BLaER1 treated with 17β-estradiol and CSF1 and Interleukin-3, amounts not matched to agents 10 nM and 100 nM (cell line): ENCODE results near the gene MCOLN1.

ENCODE experiments used
- H3K27ac ChIP-seq, 11 experiments: shearing (Covaris generic); formaldehyde crosslinking; 2 replicates each; pipeline ENCODE4 v1.8.1; 2022
- H3K27me3 ChIP-seq, 11 experiments: shearing (Covaris generic); formaldehyde crosslinking; 2 replicates each; pipeline ENCODE4 v1.8.1; 2022
- H3K36me3 ChIP-seq, 11 experiments: shearing (Covaris generic); formaldehyde crosslinking; 2 replicates each; pipeline ENCODE4 v1.8.1; 2022
- H3K4me1 ChIP-seq, 10 experiments: shearing (Covaris generic); formaldehyde crosslinking; 2 replicates each; pipeline ENCODE4 v1.8.1; 2022
- H3K4me2 ChIP-seq, 11 experiments: shearing (Covaris generic); formaldehyde crosslinking; 2 replicates each; pipeline ENCODE4 v1.8.1; 2022
- H3K4me3 ChIP-seq, 10 experiments: shearing (Covaris generic); formaldehyde crosslinking; 2 replicates each; pipeline ENCODE4 v1.8.1; 2022
- H3K9ac ChIP-seq, 11 experiments: shearing (Covaris generic); formaldehyde crosslinking; 2 replicates each; pipeline ENCODE4 v1.8.1; 2022
- H3K9me3 ChIP-seq, 11 experiments: shearing (Covaris generic); formaldehyde crosslinking; replicated peaks in 1 of 11; 2 replicates each; pipeline ENCODE4 v1.8.1; 2022
- H4K20me1 ChIP-seq, 11 experiments: shearing (Covaris generic); formaldehyde crosslinking; 2 replicates each; pipeline ENCODE4 v1.8.1; 2022
- Cebpa-rat ChIP-seq, 11 experiments: shearing (Covaris generic); IDR thresholded peaks; 2 replicates each; pipeline ENCODE4 v1.8.1; 2022

Gene MCOLN1

DNA sequence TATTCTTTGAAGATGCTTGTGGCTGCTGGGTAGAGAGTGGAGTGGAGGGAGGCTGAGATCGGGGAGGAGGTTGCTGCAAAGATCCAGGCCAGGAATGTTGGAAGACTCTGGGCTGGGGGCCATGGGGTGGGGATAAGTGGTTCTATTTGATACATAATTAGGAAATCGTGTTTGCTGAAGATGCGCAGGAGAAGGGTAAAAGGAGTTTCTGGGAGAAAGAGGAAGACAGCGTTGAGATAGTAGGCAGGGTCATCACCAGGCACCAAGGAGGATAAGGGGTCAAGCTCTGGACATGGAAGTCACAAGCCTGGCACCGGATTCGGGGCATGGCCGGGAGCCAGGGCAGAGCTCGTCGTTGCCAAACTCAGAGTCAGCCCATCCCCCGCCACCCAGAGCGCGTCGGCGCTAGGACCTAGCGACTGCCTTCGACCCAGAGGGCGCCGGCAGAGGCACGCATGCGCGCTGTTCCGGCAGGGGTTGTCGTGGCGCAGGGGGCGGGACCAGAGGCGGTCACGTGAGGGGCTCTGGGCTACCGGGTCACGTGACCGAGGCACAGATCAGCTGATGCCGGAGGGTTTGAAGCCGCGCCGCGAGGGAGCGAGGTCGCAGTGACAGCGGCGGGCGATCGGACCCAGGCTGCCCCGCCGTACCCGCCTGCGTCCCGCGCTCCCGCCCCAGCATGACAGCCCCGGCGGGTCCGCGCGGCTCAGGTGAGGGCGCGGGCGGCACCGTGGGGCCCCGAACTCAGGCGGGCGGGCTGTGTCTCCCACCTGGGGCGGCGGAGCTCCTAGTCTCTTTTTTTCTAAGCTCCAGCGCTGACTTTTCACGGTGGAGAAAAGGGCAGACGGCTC is at the start of gene MCOLN1:
Gene MCOLN1, plus strand, starts transcription at position 553 of the 851 bp plus-strand sequence. Its CDS starts 127 bp downstream, at position 680.
- Histone ChIP-seq H3K4me3 (peak within 1 kb of the TSS; percentile 70 to 93 (median 85)), H3K27ac (peak within 1 kb of the TSS; percentile 52 to 82 (median 70)), H3K4me1 (peaks cover 19 to 62% (median 29%) of the 10 kb centered on the region in 10 experiments), H3K36me3 (peaks cover 0 to 52% (median 28%) of the 10 kb centered on the region in 11 experiments; a peak in 18 of 22 replicates), H3K27me3 (no peaks in the 10 kb centered on the region), H3K4me2 (peak within 1 kb of the TSS; percentile 92 to 100 (median 99)), H3K9me3 (no peaks in the 10 kb centered on the region), H4K20me1 (peaks cover 0 to 28% (median 0%) of the 10 kb centered on the region in 11 experiments; a peak in 5 of 22 replicates), H3K9ac (peak within 1 kb of the TSS; percentile 74 to 93 (median 84))
- TF ChIP-seq Cebpa-rat (IDR thresholded peaks at IDR 0.05): no peak

DNA sequence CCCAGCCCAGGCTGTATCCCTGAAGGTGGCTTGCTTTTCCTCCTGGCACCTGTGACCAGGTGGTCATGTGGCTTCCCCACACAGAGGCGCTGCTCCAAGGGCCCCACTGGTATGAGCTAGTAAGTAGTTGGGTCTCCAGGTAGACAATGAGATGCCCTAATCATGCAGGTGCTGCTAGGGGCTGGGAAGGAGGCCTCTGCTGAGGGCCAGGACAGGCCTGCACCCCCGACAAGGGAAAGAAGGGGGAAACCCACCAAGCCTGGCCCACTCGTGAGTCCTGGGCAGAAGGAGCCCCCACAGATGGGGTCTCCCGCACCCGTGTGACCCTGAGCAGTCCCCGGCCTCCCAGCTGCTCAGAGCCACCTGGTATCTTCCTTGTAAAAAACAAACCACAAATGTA is 46.8 kb upstream of the MCOLN1 start:
- Histone ChIP-seq H3K4me3 (no peak overlapping the region), H3K4me1 (peaks cover 28 to 52% (median 42%) of the 10 kb centered on the region in 10 experiments), H3K27ac (peak overlapping the region in 5 of 11 experiments; percentile 40 to 86 (median 84); a peak in 6 of 22 replicates), H3K9me3 (no peaks in the 10 kb centered on the region), H4K20me1 (peaks cover 0 to 26% (median 18%) of the 10 kb centered on the region in 11 experiments; a peak in 11 of 22 replicates), H3K4me2 (no peak overlapping the region), H3K9ac (no peak overlapping the region), H3K36me3 (peaks cover 17 to 62% (median 37%) of the 10 kb centered on the region in 11 experiments), H3K27me3 (no peaks in the 10 kb centered on the region)
- TF ChIP-seq Cebpa-rat (IDR thresholded peaks at IDR 0.05): no peak

DNA sequence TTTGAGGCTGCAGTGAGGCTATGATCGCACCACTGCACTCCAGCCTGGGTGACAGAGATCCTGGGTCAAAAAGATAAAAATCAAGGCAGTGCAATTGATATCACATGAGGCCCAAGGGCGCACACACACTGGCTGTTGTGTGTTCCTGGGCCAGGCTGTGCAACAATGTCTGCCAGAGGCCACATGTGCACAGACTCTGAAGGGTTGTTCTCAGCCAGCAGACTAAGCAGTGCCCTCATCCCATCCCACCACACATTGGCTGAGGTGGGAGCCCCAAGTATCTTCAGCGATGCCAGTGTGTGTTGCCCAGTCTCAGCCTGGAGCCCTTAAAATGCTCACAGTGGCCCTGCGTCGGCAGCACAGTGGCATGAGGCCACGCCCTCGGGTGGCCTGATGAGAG is 46.2 kb upstream of the MCOLN1 start:
- Histone ChIP-seq H3K9me3 (no peaks in the 10 kb centered on the region), H3K27me3 (no peaks in the 10 kb centered on the region), H4K20me1 (peaks cover 0 to 20% (median 12%) of the 10 kb centered on the region in 11 experiments; a peak in 10 of 22 replicates), H3K9ac (0 out of 22 replicates have a peak overlapping the region, but pooled peaks of 1 of the 11 experiments have one; percentile 13), H3K36me3 (peaks cover 12 to 56% (median 31%) of the 10 kb centered on the region in 11 experiments; a peak in 21 of 22 replicates), H3K4me1 (peaks cover 28 to 55% (median 47%) of the 10 kb centered on the region in 10 experiments), H3K4me3 (no peak overlapping the region), H3K27ac (peak overlapping the region in 3 of 11 experiments; percentile 37 to 84 (median 84); a peak in 4 of 22 replicates), H3K4me2 (no peak overlapping the region)
- no peak for TF ChIP-seq Cebpa-rat (IDR thresholded peaks at IDR 0.05)

DNA sequence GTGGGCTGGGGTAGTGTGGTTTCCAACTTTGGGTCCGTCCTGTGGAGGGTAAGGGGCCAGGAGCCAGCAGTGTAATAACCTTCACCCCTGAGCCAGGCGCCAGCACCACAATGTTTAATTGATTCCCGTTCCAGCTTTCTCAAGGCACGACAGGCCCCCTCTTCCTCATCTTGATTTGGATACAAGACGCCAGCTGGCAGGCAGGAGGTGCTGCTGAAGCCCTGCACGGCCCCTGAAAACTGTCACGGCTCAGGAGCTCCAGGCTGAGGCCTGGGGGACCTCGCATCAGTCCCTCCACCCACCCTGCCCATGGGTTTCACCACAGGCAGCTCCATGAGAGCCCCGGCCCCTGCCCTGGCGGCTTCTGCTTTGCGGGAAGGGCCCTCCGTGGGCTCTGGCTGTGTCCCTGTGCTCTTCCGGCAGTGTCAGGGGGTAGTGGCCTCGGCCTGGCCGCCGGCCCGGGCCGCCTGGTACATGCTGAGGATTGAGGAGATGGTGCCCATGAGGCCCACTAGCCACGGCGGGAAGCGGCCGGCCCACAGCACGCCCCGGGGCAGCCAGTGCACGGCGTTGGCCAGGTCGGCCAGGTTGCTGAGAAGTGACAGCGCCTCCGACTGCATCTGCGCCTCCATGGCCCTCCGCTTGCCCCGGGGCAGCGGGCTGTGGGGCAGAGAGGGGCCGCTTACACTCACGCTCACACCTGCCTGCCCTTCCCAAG is 45.5 kb upstream of the MCOLN1 start:
- Histone ChIP-seq H3K9me3 (no peaks in the 10 kb centered on the region), H3K27me3 (no peaks in the 10 kb centered on the region), H4K20me1 (peaks cover 0 to 13% (median 5%) of the 10 kb centered on the region in 11 experiments; a peak in 8 of 22 replicates), H3K27ac (peak overlapping the region in 5 of 11 experiments; percentile 9 to 84 (median 24); a peak in 7 of 22 replicates), H3K9ac (0 out of 22 replicates have a peak overlapping the region, but pooled peaks of 1 of the 11 experiments have one; percentile 13), H3K4me1 (peaks cover 29 to 55% (median 48%) of the 10 kb centered on the region in 10 experiments), H3K4me3 (no peak overlapping the region), H3K36me3 (peaks cover 5 to 49% (median 24%) of the 10 kb centered on the region in 11 experiments; a peak in 20 of 22 replicates), H3K4me2 (no peak overlapping the region)
- no peak for TF ChIP-seq Cebpa-rat (IDR thresholded peaks at IDR 0.05)

DNA sequence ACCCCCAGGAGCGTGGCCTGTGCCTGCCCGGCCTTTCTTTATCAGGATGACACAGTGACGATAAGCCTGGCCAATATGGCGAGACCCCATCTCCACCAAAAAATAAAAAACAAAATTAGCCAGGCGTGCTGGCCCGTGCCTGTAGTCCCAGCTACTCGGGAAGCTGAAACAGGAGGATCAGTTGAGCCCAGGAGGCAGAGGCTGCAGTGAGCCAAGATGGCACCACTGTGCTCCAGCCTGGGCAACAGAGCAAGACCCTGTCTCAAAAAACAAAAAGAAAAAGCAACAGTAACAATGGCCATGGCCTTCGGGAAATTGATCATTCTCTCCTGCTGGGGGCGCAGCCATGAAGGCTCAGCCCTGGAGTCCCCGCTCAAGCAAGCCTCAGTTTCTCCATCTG is 44.7 kb upstream of the MCOLN1 start:
- H3K27ac ChIP-seq: no peak overlapping the region
- peaks cover 29 to 55% (median 48%) of the 10 kb centered on the region in 10 experiments for H3K4me1 ChIP-seq
- peaks cover 0 to 41% (median 18%) of the 10 kb centered on the region in 11 experiments; a peak in 13 of 22 replicates for H3K36me3 ChIP-seq
- H3K27me3 ChIP-seq: no peaks in the 10 kb centered on the region
- no peak overlapping the region for H3K4me2 ChIP-seq
- H3K9ac ChIP-seq: no peak overlapping the region
- H3K9me3 ChIP-seq: no peaks in the 10 kb centered on the region
- H3K4me3 ChIP-seq: no peak overlapping the region
- no peak for TF ChIP-seq Cebpa-rat (IDR thresholded peaks at IDR 0.05)
- peaks cover 0 to 5% (median 0%) of the 10 kb centered on the region in 11 experiments; a peak in 4 of 22 replicates for H4K20me1 ChIP-seq

DNA sequence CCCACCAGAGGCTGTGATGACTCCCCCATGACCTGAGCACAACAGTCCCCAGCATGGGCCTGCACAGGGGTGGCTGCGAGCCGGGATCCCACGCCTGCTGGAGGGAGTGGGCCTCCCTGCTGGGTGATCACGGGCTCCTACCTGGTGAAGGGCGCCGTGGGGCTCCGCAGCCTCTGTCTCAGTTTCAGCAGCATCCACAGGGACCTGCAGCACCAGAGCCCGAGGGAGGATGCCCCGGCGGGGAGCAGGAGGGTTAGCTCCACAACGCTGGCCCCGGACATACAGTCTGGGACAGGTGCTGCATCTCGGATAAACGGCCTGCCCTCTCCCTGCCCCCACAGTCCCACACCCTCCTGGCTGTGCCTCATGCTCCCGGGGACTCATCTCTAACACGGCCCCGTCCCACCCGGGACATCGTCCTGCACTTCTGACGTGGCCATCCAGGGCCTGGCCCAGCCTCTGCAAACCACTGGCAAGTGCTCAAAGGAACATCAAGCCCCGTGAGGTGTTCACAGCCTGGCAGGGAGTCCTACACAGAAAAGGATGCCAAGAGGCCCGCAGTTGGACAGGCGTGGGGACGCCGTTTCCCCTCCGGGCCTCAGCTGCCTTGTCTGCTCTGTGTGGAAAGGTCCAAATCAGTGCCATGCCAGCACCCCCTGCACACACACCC is 44.1 kb upstream of the MCOLN1 start:
- Histone ChIP-seq H3K27ac (no peak overlapping the region), H3K4me2 (no peak overlapping the region), H3K36me3 (peaks cover 0 to 39% (median 18%) of the 10 kb centered on the region in 11 experiments; a peak in 12 of 22 replicates), H3K9ac (no peak overlapping the region), H3K9me3 (no peaks in the 10 kb centered on the region), H3K4me3 (no peak overlapping the region), H3K4me1 (peaks cover 27 to 54% (median 46%) of the 10 kb centered on the region in 10 experiments), H3K27me3 (no peaks in the 10 kb centered on the region), H4K20me1 (peaks cover 0 to 5% (median 0%) of the 10 kb centered on the region in 11 experiments; a peak in 3 of 22 replicates)
- TF ChIP-seq Cebpa-rat (IDR thresholded peaks at IDR 0.05): no peak

DNA sequence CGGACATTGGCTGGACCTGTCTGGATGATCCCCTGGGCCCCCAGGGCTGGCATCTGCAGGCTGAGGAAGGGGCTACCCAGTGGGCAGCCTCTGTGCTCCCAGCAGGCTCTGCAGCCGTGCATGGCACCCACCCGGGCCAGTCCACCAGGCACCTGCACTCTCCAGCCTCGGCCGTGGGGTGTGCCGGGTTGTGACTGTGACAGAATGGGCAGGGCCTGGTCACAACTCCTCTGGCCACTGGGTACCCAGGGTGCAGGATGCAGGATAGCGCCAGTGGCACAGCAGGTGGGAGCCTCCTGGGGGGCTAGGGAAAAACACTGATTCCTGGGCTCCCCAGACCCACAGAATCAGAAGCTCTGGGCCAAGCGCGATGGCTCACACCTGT is 43.6 kb upstream of the MCOLN1 start:
- no peak overlapping the region for H3K9ac ChIP-seq
- no peak overlapping the region for H3K4me3 ChIP-seq
- H3K4me2 ChIP-seq: no peak overlapping the region
- no peaks in the 10 kb centered on the region for H3K9me3 ChIP-seq
- peaks cover 0 to 5% (median 0%) of the 10 kb centered on the region in 11 experiments; a peak in 3 of 22 replicates for H4K20me1 ChIP-seq
- no peak for TF ChIP-seq Cebpa-rat (IDR thresholded peaks at IDR 0.05)
- no peaks in the 10 kb centered on the region for H3K27me3 ChIP-seq
- peaks cover 0 to 34% (median 17%) of the 10 kb centered on the region in 11 experiments; a peak in 12 of 22 replicates for H3K36me3 ChIP-seq
- peaks cover 27 to 54% (median 43%) of the 10 kb centered on the region in 10 experiments for H3K4me1 ChIP-seq
- no peak overlapping the region for H3K27ac ChIP-seq
